Measurements from ENCODE around the gene NOTCH1. TPM values are rescaled to one million over a fixed set of nuclear protein-coding genes. Genes with fewer than 3 reads are reported as not detected.

Gene NOTCH1
- total RNA-seq, 1 experiment from 2014 or later = 37.2 TPM

DNA sequence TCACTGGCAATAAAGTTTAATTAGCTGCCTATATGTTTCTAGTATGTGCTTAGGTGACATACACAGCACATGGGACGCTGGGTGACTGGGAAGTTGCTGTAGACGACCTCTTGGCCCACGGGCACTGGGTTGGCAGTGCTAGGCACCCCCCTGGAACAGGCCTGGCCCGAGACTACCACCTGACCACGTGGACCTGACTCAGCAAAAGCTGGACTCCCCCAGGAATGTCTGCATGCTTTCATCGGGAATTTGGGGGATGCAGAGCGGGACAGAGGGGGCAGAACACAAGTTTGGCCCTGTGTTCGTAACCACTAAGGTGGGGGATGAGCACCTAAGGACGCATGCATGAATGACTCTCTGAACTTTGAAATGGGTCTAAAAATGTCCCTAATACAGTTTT lies 89.6 kb downstream of the NOTCH1 start:
- Histone ChIP-seq H3K4me1 (ENCODE audit: insufficient read depth, low read length, poor library complexity, severe bottlenecking) (no peaks in the 10 kb centered on the region), H3K9me3 (ENCODE audit: low read depth, low read length, poor library complexity, severe bottlenecking) (no peaks in the 10 kb centered on the region), H3K36me3 (ENCODE audit: insufficient read depth, low read length, poor library complexity, severe bottlenecking) (peaks cover 72% of the 10 kb centered on the region), H3K27ac (ENCODE audit: low read depth, low read length, poor library complexity, severe bottlenecking) (no peak overlapping the region), H3K4me3 (ENCODE audit: low read depth, low read length, poor library complexity, severe bottlenecking) (no peak overlapping the region), H3K27me3 (replicated peaks; ENCODE audit: insufficient read depth, low read depth, low read length, poor library complexity) (no peaks in the 10 kb centered on the region)
- intact Hi-C loops (cut with micrococcal nuclease; ENCODE audit: unreplicated experiment) = no loop called here
- no peak for TF ChIP-seq EZH2 (IDR thresholded peaks at IDR 0.05; ENCODE audit: borderline replicate concordance, low read depth, low read length, poor library complexity, severe bottlenecking)
- TF ChIP-seq, protein P1, sequence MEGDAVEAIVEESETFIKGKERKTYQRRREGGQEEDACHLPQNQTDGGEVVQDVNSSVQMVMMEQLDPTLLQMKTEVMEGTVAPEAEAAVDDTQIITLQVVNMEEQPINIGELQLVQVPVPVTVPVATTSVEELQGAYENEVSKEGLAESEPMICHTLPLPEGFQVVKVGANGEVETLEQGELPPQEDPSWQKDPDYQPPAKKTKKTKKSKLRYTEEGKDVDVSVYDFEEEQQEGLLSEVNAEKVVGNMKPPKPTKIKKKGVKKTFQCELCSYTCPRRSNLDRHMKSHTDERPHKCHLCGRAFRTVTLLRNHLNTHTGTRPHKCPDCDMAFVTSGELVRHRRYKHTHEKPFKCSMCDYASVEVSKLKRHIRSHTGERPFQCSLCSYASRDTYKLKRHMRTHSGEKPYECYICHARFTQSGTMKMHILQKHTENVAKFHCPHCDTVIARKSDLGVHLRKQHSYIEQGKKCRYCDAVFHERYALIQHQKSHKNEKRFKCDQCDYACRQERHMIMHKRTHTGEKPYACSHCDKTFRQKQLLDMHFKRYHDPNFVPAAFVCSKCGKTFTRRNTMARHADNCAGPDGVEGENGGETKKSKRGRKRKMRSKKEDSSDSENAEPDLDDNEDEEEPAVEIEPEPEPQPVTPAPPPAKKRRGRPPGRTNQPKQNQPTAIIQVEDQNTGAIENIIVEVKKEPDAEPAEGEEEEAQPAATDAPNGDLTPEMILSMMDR (conservative IDR thresholded peaks at IDR 0.05; ENCODE audit: low read depth, low read length) = no peak
- no peak for DNase-seq (ENCODE audit: low spot score)
- ChIA-PET CTCF (no interaction called here), POLR2A (ENCODE audit: low non-redundant PET) (no interaction called here)
- BruUV-seq (replicated peaks) = no TSS peak

DNA sequence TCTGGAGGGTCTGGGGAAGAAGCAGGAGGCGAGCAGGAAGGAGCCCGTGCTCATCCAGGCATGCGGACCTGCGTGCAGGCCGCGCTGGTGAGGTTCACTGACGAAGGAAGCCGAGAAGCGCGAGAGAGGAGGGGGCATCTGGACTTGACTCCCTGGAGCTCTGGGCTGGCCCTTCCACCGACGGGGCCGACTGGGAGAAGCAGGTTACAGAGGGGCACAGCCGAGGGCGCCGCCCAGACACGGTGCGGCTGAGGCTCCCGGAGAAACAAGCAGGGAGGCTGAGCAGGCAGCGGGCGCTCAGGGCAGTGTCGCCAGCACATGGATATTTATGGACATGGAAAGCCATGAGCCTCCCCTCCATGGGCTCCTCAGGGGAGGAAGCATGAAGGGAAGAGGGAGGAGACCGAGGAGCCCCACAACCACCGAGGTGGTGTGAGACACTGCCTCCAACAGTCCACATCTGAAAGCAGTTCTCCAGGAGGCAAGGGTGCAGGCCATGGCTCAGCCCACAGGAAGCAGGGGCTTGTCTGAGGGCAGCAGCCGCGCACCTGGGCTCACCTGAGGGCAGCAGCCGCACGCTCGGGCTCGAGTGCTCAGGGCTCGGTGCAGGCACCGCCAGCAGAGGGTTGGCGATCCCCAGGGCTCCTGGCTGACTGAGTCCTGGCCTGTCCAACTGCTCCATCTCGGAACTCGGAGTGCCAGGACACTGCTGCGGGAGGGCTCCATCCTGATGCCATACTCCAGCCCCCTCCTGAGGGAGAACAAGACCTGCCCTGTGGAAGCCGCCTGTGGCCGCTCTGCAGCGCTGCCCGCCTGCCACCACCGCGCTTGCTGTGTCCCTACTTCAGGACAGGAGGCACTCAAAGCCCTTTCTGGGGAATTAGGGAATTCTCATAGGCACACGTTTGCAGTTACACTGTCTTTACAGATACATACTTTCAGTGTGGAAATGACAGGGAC lies 90.5 kb downstream of the NOTCH1 start:
- Histone ChIP-seq H3K36me3 (ENCODE audit: insufficient read depth, low read length, poor library complexity, severe bottlenecking) (peaks cover 71% of the 10 kb centered on the region), H3K4me1 (ENCODE audit: insufficient read depth, low read length, poor library complexity, severe bottlenecking) (no peaks in the 10 kb centered on the region), H3K4me3 (ENCODE audit: low read depth, low read length, poor library complexity, severe bottlenecking) (no peak overlapping the region), H3K9me3 (ENCODE audit: low read depth, low read length, poor library complexity, severe bottlenecking) (no peaks in the 10 kb centered on the region), H3K27me3 (replicated peaks; ENCODE audit: insufficient read depth, low read depth, low read length, poor library complexity) (no peaks in the 10 kb centered on the region), H3K27ac (ENCODE audit: low read depth, low read length, poor library complexity, severe bottlenecking) (no peak overlapping the region)
- ChIA-PET CTCF (no interaction called here), POLR2A (ENCODE audit: low non-redundant PET) (no interaction called here)
- intact Hi-C loops (cut with micrococcal nuclease; ENCODE audit: unreplicated experiment) = no loop called here
- no peak for TF ChIP-seq EZH2 (IDR thresholded peaks at IDR 0.05; ENCODE audit: borderline replicate concordance, low read depth, low read length, poor library complexity, severe bottlenecking)
- TF ChIP-seq, protein P1 (conservative IDR thresholded peaks at IDR 0.05; ENCODE audit: low read depth, low read length) = no peak
- DNase-seq (ENCODE audit: low spot score) = no peak
- no TSS peak for BruUV-seq (replicated peaks)

DNA sequence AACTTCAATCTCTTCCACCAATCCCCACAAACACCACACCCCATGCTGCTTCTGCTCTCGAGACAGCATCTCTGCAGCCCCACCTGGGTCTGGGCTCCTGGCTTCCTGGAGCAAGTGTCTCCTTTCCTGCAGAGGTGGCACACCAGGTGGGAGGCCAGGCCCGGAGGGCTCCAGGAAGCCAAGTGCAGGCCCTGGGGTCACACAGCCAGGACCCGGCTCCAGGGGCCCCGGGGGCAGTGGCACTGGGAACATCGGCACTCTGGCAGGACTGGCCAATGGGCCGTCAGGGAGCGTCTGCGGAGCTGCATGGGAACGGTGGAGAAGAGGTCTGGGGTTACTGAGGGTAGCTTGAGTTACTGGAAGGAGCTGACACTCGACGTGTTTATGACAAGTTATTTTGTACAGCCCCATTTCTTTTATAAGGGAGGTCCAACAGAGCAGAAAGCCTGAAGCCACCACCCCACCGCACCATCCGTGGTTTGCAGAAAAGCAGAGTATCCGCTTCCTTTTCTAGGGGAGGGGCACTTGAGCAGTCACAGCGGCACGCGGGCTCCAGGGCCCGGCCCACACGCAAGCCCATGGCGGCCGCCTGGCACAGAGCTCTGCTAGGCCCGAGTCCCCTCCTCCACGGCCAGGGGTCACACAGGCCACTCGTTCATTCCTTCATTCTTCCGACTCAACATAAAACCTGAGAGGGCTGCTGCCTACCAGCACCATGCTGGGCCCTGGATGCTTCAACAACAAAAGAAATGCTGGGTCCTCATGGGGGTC lies 91.6 kb downstream of the NOTCH1 start:
- POLR2A ChIA-PET (ENCODE audit: low non-redundant PET) = no interaction called here
- peaks cover 68% of the 10 kb centered on the region for H3K36me3 ChIP-seq (ENCODE audit: insufficient read depth, low read length, poor library complexity, severe bottlenecking)
- DNase-seq (ENCODE audit: low spot score) = no peak
- H3K4me1 ChIP-seq (ENCODE audit: insufficient read depth, low read length, poor library complexity, severe bottlenecking) = no peaks in the 10 kb centered on the region
- no peak overlapping the region for H3K27ac ChIP-seq (ENCODE audit: low read depth, low read length, poor library complexity, severe bottlenecking)
- H3K9me3 ChIP-seq (ENCODE audit: low read depth, low read length, poor library complexity, severe bottlenecking) = no peaks in the 10 kb centered on the region
- no peaks in the 10 kb centered on the region for H3K27me3 ChIP-seq (replicated peaks; ENCODE audit: insufficient read depth, low read depth, low read length, poor library complexity)
- no peak overlapping the region for H3K4me3 ChIP-seq (ENCODE audit: low read depth, low read length, poor library complexity, severe bottlenecking)
- CTCF ChIA-PET = no interaction called here
- intact Hi-C loops (cut with micrococcal nuclease; ENCODE audit: unreplicated experiment) = no loop called here
- BruUV-seq (replicated peaks) = no TSS peak
- no peak for TF ChIP-seq EZH2 (IDR thresholded peaks at IDR 0.05; ENCODE audit: borderline replicate concordance, low read depth, low read length, poor library complexity, severe bottlenecking)
- TF ChIP-seq, protein P1 (conservative IDR thresholded peaks at IDR 0.05; ENCODE audit: low read depth, low read length) = no peak

All from A673 (cell line).